ENCODE data around the gene SKI.
"Not testable (repeated sequence)": the region's sequence is repeated elsewhere in the genome, so short reads cannot be mapped to it uniquely, and the experiment has no call there.

SKI gene

DNA sequence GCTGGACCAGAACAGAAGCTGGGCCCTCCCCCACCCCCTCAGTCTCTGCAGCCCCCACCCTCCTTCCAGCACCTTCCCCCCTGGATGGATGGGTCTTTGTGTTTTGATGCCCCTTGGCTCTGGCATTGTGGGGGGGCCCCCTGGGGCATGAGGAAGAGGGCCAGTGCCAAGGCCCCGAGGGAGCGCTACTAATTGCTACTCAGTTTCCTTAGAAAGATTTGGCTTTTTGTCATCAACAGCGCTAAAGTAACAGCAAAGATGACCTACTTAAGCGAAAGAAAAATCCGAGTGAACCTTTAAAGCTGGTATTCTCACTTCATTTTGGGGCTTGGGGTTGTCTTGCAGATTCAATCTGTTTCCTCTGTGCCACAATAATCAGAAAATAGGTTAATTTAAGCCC is 63.5 kb downstream of the SKI start:
- no peak for DNase-seq (ENCODE audit: extremely low spot score)
- TF ChIP-seq ZNF384 (IDR thresholded peaks at IDR 0.05) = no peak
- TF ChIP-seq, protein P1, sequence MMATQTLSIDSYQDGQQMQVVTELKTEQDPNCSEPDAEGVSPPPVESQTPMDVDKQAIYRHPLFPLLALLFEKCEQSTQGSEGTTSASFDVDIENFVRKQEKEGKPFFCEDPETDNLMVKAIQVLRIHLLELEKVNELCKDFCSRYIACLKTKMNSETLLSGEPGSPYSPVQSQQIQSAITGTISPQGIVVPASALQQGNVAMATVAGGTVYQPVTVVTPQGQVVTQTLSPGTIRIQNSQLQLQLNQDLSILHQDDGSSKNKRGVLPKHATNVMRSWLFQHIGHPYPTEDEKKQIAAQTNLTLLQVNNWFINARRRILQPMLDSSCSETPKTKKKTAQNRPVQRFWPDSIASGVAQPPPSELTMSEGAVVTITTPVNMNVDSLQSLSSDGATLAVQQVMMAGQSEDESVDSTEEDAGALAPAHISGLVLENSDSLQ (IDR thresholded peaks at IDR 0.05) = no peak
- CTCF ChIA-PET = no interaction called here
- POLR2A ChIA-PET = interaction anchor here (0.7 kb wide), 1 partner anchor 20 kb away, joined by 3 read pairs; no protein-coding TSS in a partner anchor

DNA sequence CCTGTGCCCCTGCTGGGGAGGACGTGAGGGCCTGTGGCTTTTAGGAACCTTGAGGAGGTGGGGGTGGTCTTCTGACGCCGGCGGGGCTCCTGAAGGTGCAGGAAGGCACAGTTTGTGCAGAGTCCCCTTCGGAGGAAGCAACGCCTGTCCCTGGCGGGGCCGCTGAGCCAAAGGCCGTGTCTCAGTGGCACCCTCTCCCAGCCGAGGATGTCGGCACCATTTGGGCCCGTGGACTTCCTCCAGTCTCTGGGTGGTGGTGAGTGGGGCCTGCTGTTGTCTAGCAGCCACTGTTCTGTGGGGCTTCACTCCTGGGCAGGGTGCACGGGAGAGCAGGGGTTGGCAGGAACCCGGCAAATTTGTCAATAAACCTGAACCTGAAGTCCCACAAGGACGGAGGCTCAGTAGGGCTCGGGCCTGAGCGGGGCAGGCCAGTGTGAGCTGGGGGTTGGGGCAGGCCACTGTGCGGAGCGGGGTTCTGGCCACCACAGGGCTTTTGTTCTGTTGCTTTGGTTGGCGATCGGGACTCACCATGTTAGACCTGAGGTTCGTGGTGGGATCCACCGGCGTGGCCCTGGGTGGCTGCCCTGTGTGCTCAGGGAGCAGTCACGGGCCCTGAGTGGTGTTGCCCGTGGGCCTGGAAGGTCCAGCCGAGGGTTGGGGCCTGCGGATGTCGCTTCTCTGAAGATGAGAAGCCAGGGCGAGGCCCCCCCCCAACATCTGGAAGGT is 64.8 kb downstream of the SKI start:
- POLR2A ChIA-PET = no interaction called here
- TF ChIP-seq L3MBTL2 (conservative IDR thresholded peaks at IDR 0.05) (no peak), CTBP1 (IDR thresholded peaks at IDR 0.05; ENCODE audit: borderline replicate concordance) (no peak), SP1 (IDR thresholded peaks at IDR 0.05) (no peak), NFRKB (IDR thresholded peaks at IDR 0.05) (no peak), ELF4 (IDR thresholded peaks at IDR 0.05) (no peak), HDGF (IDR thresholded peaks at IDR 0.05; ENCODE audit: borderline replicate concordance) (no peak), FOXK2 (IDR thresholded peaks at IDR 0.05) (no peak), FOXM1 (IDR thresholded peaks at IDR 0.05; ENCODE audit: borderline replicate concordance) (no peak), ARNT (IDR thresholded peaks at IDR 0.05) (no peak), SUZ12 (IDR thresholded peaks at IDR 0.05) (no peak), ZNF384 (IDR thresholded peaks at IDR 0.05) (no peak), BHLHE40 (IDR thresholded peaks at IDR 0.05; ENCODE audit: borderline replicate concordance) (no peak)
- DNase-seq (ENCODE audit: extremely low spot score) = no peak
- CTCF ChIA-PET = no interaction called here

DNA sequence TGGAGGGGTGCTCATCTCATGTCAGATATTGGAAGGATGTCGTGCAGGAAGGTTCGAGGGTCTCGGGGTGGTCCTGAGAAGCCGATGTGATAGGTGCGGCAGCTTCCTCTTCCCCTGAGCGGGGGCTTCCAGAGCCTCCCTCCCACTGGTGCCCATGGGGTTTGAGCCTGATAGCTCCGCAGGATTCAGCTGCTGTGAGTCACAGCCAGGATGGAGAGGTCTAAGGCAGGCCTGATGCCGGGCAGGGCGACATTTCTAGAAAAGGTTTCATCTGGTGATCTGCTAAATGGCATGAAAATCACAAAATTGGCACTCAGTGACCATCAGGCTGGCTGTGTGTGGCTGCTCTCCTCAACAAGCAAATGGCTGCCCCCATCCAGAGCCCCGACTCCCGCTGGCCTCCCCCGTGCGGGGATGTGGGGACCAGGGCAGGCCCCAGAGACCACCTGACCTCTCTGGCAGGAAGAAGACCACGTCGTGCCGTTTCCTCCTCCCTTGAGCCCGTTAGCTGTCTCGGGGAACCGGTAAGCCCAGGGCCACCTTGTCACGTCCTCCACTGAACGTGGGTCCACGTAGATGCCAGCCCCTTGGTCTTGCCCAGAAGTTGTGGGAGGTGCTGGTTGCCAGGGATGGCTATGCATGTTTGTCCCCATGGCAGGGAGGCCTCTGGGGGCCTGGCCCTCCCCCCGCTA is 66.1 kb downstream of the SKI start:
- DNase-seq (ENCODE audit: extremely low spot score) = no peak
- TF ChIP-seq BHLHE40 (IDR thresholded peaks at IDR 0.05; ENCODE audit: borderline replicate concordance) (no peak), FOXM1 (IDR thresholded peaks at IDR 0.05; ENCODE audit: borderline replicate concordance) (no peak), L3MBTL2 (conservative IDR thresholded peaks at IDR 0.05) (no peak), ARNT (IDR thresholded peaks at IDR 0.05) (no peak), ZNF384 (IDR thresholded peaks at IDR 0.05) (no peak), FOXA1 (IDR thresholded peaks at IDR 0.05) (no peak)
- POLR2A ChIA-PET = interaction anchor here (0.9 kb wide), 1 partner anchor 18 kb away, joined by 3 read pairs; no protein-coding TSS in a partner anchor
- CTCF ChIA-PET = interaction anchor here (0.5 kb wide), 1 partner anchor 53 kb away, joined by 3 read pairs; no protein-coding TSS in a partner anchor

DNA sequence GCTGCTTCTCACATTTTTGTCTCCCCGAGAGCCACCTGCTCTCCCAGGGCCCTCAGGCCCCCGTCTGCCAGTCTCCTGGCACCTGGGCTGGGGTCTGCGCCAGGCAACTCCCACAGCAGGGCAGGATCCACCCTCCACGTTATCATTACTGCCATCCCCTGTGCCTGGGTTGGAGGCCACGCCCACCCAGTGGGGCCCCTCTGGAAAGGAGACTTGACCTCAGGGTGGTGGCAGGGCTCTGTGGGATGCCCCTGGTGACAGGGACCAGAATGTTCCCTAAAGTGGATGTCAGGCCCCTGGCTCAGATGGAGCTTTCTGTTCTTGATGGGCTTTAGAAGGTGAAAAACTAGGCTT is 66.6 kb downstream of the SKI start:
- ChIA-PET CTCF (no interaction called here), POLR2A (interaction anchor here (0.9 kb wide), 1 partner anchor 17 kb away, joined by 3 read pairs; no protein-coding TSS in a partner anchor)
- no peak for DNase-seq (ENCODE audit: extremely low spot score)
- TF ChIP-seq FOXA1 (IDR thresholded peaks at IDR 0.05) (no peak), NFRKB (IDR thresholded peaks at IDR 0.05) (no peak), FOXK2 (IDR thresholded peaks at IDR 0.05) (no peak), ARNT (IDR thresholded peaks at IDR 0.05) (no peak), FOXM1 (IDR thresholded peaks at IDR 0.05; ENCODE audit: borderline replicate concordance) (no peak), L3MBTL2 (conservative IDR thresholded peaks at IDR 0.05) (no peak), ELF4 (IDR thresholded peaks at IDR 0.05) (no peak)

DNA sequence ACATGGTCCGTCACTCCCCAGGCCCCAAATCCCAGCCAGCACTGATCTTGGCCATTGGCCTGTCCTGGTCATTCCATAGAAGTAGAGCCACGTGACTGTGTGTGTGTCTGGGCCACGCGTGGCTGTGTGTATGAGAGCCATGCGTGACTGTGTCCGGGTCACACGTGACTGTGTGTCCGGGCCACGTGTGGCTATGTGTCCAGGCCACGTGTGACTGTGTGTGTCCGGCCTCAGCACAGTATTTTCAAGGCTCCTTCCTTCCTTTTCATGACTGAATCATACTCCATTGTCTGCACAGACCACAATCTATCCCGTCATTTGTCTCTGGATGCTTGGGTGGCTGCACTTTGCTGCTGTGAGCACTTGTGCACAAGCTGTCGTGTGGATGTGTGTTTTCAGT is 67.4 kb downstream of the SKI start:
- CTCF ChIA-PET = interaction anchor here (0.6 kb wide), 1 partner anchor 103 kb away, joined by 3 read pairs; no protein-coding TSS in a partner anchor
- DNase-seq (ENCODE audit: extremely low spot score) = no peak
- POLR2A ChIA-PET = no interaction called here
- no peak for TF ChIP-seq NFRKB (IDR thresholded peaks at IDR 0.05)
- no peak for TF ChIP-seq ARNT (IDR thresholded peaks at IDR 0.05)
- TF ChIP-seq FOXK2 (IDR thresholded peaks at IDR 0.05) = no peak
- no peak for TF ChIP-seq L3MBTL2 (conservative IDR thresholded peaks at IDR 0.05)
- no peak for TF ChIP-seq FOXM1 (IDR thresholded peaks at IDR 0.05; ENCODE audit: borderline replicate concordance)
- no peak for TF ChIP-seq BHLHE40 (IDR thresholded peaks at IDR 0.05; ENCODE audit: borderline replicate concordance)
- TF ChIP-seq, protein P1 (IDR thresholded peaks at IDR 0.05) = no peak
- TF ChIP-seq HDGF (IDR thresholded peaks at IDR 0.05; ENCODE audit: borderline replicate concordance) = no peak
- no peak for TF ChIP-seq FOXA1 (IDR thresholded peaks at IDR 0.05)
- TF ChIP-seq ZNF384 (IDR thresholded peaks at IDR 0.05) = no peak
- no peak for TF ChIP-seq TARDBP (IDR thresholded peaks at IDR 0.05)
- TF ChIP-seq ELF4 (IDR thresholded peaks at IDR 0.05) = no peak
- no peak for TF ChIP-seq LEF1 (IDR thresholded peaks at IDR 0.05; ENCODE audit: borderline replicate concordance)

DNA sequence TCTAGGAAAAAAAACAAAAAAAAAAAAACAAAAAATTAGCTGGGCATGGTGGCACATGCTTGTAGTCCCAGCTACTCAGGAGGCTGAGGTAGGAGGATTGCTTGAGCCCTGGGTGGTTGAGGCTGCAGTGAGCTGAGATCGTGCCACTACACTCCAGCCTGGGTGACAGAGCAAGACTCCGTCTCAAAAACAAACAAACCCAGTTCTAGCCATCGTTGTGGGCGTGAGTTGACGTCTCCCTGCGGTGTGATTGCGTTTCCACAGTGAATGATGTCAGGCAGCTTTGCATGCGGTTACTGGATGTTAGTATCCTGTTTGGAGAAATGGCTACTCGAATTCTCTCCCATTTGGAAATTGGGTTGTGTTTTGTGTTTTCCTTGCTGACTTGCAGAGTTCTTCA is 68.1 kb downstream of the SKI start:
- DNase-seq (ENCODE audit: extremely low spot score); POLR2A ChIA-PET: not testable (repeated sequence)
- CTCF ChIA-PET = interaction anchor here (0.6 kb wide), 1 partner anchor 103 kb away, joined by 3 read pairs; no protein-coding TSS in a partner anchor

DNA sequence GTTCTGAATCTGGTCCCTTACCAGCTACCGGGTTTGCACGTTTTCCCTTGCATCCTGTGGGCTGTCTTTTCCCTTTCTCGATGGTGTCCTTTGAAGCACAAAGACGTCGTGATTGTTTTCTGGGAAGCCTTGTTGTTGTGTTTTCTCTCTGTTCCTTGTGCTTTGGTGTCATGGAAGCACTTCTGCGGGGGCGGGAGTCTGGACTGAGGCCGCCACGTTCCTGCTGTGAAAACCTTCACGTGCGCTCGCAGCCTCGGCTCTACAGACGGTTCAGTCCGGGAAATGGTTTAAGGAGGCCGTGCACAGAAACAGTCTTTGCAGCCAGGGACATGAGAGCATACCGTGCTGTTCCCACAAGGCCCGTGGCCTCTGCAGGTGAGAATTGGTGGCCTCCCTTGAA is 68.5 kb downstream of the SKI start:
- DNase-seq (ENCODE audit: extremely low spot score) = no peak
- CTCF ChIA-PET = no interaction called here
- TF ChIP-seq NFRKB (IDR thresholded peaks at IDR 0.05) (no peak), FOXM1 (IDR thresholded peaks at IDR 0.05; ENCODE audit: borderline replicate concordance) (no peak), SUZ12 (IDR thresholded peaks at IDR 0.05) (no peak), TARDBP (IDR thresholded peaks at IDR 0.05) (no peak), L3MBTL2 (conservative IDR thresholded peaks at IDR 0.05) (no peak)
- TF ChIP-seq, protein P1 (IDR thresholded peaks at IDR 0.05) = no peak
- POLR2A ChIA-PET = no interaction called here
